ENCODE data around the gene RPP21.
"Not testable (repeated sequence)": the region's sequence is repeated elsewhere in the genome, so short reads cannot be mapped to it uniquely, and the experiment has no call there.

Gene RPP21

GRCh38 chr6:30369280-30369679, 24.3 kb downstream of the RPP21 start:
- not testable (repeated sequence) for H2BK12ac ChIP-seq (ENCODE audit: low read length in 2 of 2); H3K27ac ChIP-seq (ENCODE audit: low read length, poor library complexity, severe bottlenecking); H3K4ac ChIP-seq (ENCODE audit: low read depth in 1 of 2, low read length in 2 of 2); H3K4me2 ChIP-seq (ENCODE audit: low read length, poor library complexity, severe bottlenecking); H4K8ac ChIP-seq (ENCODE audit: low read length); H2AFZ ChIP-seq (ENCODE audit: low read depth, low read length); H3K14ac ChIP-seq (ENCODE audit: low read length in 2 of 2); H3K36me3 ChIP-seq (ENCODE audit: control insufficient read depth in 1 of 2, insufficient read depth in 2 of 2, low read depth in 1 of 2, low read length in 2 of 2); DNase-seq; H2AK5ac ChIP-seq (ENCODE audit: low read length, severe bottlenecking); H3K23ac ChIP-seq (ENCODE audit: low read length in 2 of 2); H3K9ac ChIP-seq (ENCODE audit: low read length); H2BK120ac ChIP-seq (ENCODE audit: low read depth, low read length); H2BK15ac ChIP-seq (ENCODE audit: low read depth, poor library complexity, severe bottlenecking); H3K4me1 ChIP-seq (ENCODE audit: control insufficient read depth, insufficient read depth, low read depth, low read length); H2BK5ac ChIP-seq (ENCODE audit: low read depth, low read length, poor library complexity, severe bottlenecking); H3K4me3 ChIP-seq (ENCODE audit: insufficient read depth in 1 of 2, low read depth in 1 of 2, low read length in 2 of 2); H3K9me3 ChIP-seq (ENCODE audit: control insufficient read depth, low read length); H3K79me1 ChIP-seq (replicated peaks; ENCODE audit: low read length, poor library complexity, severe bottlenecking); H4K91ac ChIP-seq (ENCODE audit: low read length); H3K18ac ChIP-seq (ENCODE audit: low read depth in 1 of 2, low read length in 2 of 2)
- H3K27me3 ChIP-seq (ENCODE audit: control insufficient read depth in 1 of 2, insufficient read depth in 1 of 2, low read length in 2 of 2): peaks cover 43 to 74% of the 10 kb centered on the region in 2 experiments
- WGBS: no CpG with 5 or more reads among the region's 1 CpG

DNA sequence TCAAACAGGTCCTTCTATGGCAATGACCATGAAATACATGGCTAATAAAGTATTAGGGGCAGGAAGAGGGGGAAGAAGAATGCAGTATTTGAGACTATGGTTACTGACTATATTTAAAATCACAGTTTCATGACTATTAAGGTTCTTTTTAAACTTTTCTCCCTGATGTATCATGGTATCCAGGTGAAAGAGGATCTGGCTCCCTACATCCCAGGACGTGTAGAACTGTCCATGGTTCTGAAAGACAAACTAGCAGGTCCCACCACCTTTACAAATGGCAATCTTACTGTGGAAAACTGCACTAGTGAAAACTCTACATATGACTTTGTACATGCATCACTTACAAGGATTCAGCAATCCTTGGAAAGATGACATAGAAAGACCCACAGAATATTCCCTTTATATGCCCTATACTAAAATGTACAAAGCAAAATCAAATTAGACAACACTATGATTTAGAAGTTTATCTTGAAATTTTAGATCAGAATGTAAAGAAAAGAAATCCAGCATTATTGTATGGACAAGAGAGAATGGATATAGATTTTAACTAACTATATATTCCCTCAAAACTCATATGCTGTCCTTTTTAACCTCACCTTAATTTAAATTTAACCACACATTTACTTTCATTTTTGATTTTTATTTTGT, 33.5 kb downstream of the RPP21 start:
- no peaks in the 10 kb centered on the region for H3K9me3 ChIP-seq (ENCODE audit: control insufficient read depth, low read length)
- no peaks in the 10 kb centered on the region for H3K79me1 ChIP-seq (replicated peaks; ENCODE audit: low read length, poor library complexity, severe bottlenecking)
- H3K18ac ChIP-seq (ENCODE audit: low read depth in 1 of 2, low read length in 2 of 2): no peak overlapping the region
- no peak overlapping the region for H4K91ac ChIP-seq (ENCODE audit: low read length)
- H3K14ac ChIP-seq (ENCODE audit: low read length in 2 of 2): no peak overlapping the region
- no peak overlapping the region for H2BK12ac ChIP-seq (ENCODE audit: low read length in 2 of 2)
- peaks cover 31 to 59% of the 10 kb centered on the region in 2 experiments for H3K27me3 ChIP-seq (ENCODE audit: control insufficient read depth in 1 of 2, insufficient read depth in 1 of 2, low read length in 2 of 2)
- peak; percentile 34 for DNase-seq
- no peak overlapping the region for H2AK5ac ChIP-seq (ENCODE audit: low read length, severe bottlenecking)
- no peak overlapping the region for H3K9ac ChIP-seq (ENCODE audit: low read length)
- WGBS: 5% methylated on average over 1 of the region's 1 CpG
- no peak overlapping the region for H3K23ac ChIP-seq (ENCODE audit: low read length in 2 of 2)
- H2BK5ac ChIP-seq (ENCODE audit: low read depth, low read length, poor library complexity, severe bottlenecking): no peak overlapping the region
- H3K4me2 ChIP-seq (ENCODE audit: low read length, poor library complexity, severe bottlenecking): no peak overlapping the region
- no peak overlapping the region for H2BK120ac ChIP-seq (ENCODE audit: low read depth, low read length)
- no peaks in the 10 kb centered on the region for H3K36me3 ChIP-seq (ENCODE audit: control insufficient read depth in 1 of 2, insufficient read depth in 2 of 2, low read depth in 1 of 2, low read length in 2 of 2)
- no peak overlapping the region for H3K27ac ChIP-seq (ENCODE audit: low read length, poor library complexity, severe bottlenecking)
- H3K4me1 ChIP-seq (ENCODE audit: control insufficient read depth, insufficient read depth, low read depth, low read length): no peaks in the 10 kb centered on the region
- H2AFZ ChIP-seq (ENCODE audit: low read depth, low read length): no peak overlapping the region
- no peak overlapping the region for H3K4ac ChIP-seq (ENCODE audit: low read depth in 1 of 2, low read length in 2 of 2)
- H2BK15ac ChIP-seq (ENCODE audit: low read depth, poor library complexity, severe bottlenecking): no peak overlapping the region
- no peak overlapping the region for H3K4me3 ChIP-seq (ENCODE audit: insufficient read depth in 1 of 2, low read depth in 1 of 2, low read length in 2 of 2)
- no peak overlapping the region for H4K8ac ChIP-seq (ENCODE audit: low read length)

- Histone ChIP-seq H3K79me1 (replicated peaks; ENCODE audit: low read length, poor library complexity, severe bottlenecking) (no peaks in the 10 kb centered on the region), H3K14ac (ENCODE audit: low read length in 2 of 2) (no peak overlapping the region), H2BK120ac (ENCODE audit: low read depth, low read length) (no peak overlapping the region), H3K27ac (ENCODE audit: low read length, poor library complexity, severe bottlenecking) (no peak overlapping the region), H3K18ac (ENCODE audit: low read depth in 1 of 2, low read length in 2 of 2) (no peak overlapping the region), H3K9ac (ENCODE audit: low read length) (no peak overlapping the region), H3K27me3 (ENCODE audit: control insufficient read depth in 1 of 2, insufficient read depth in 1 of 2, low read length in 2 of 2) (peaks cover 21 to 68% of the 10 kb centered on the region in 2 experiments), H3K4me3 (ENCODE audit: insufficient read depth in 1 of 2, low read depth in 1 of 2, low read length in 2 of 2) (no peak overlapping the region), H3K4me2 (ENCODE audit: low read length, poor library complexity, severe bottlenecking) (no peak overlapping the region), H3K9me3 (ENCODE audit: control insufficient read depth, low read length) (no peaks in the 10 kb centered on the region), H4K91ac (ENCODE audit: low read length) (no peak overlapping the region), H2AFZ (ENCODE audit: low read depth, low read length) (no peak overlapping the region), H2BK15ac (ENCODE audit: low read depth, poor library complexity, severe bottlenecking) (no peak overlapping the region), H3K4me1 (ENCODE audit: control insufficient read depth, insufficient read depth, low read depth, low read length) (no peaks in the 10 kb centered on the region), H3K23ac (ENCODE audit: low read length in 2 of 2) (no peak overlapping the region), H2AK5ac (ENCODE audit: low read length, severe bottlenecking) (no peak overlapping the region), H3K4ac (ENCODE audit: low read depth in 1 of 2, low read length in 2 of 2) (no peak overlapping the region), H3K36me3 (ENCODE audit: control insufficient read depth in 1 of 2, insufficient read depth in 2 of 2, low read depth in 1 of 2, low read length in 2 of 2) (no peaks in the 10 kb centered on the region), H4K8ac (ENCODE audit: low read length) (no peak overlapping the region), H2BK12ac (ENCODE audit: low read length in 2 of 2) (no peak overlapping the region), H2BK5ac (ENCODE audit: low read depth, low read length, poor library complexity, severe bottlenecking) (no peak overlapping the region)
- DNase-seq: no peak
- 26% methylated on average over 5 of the region's 5 CpGs for WGBS
These were observed 35.5 kb downstream of the RPP21 start for GRCh38 chr6:30380464-30380863.

- H2AK5ac ChIP-seq (ENCODE audit: low read length, severe bottlenecking): no peak overlapping the region
- H3K9ac ChIP-seq (ENCODE audit: low read length): no peak overlapping the region
- no peaks in the 10 kb centered on the region for H3K79me1 ChIP-seq (replicated peaks; ENCODE audit: low read length, poor library complexity, severe bottlenecking)
- H3K4me2 ChIP-seq (ENCODE audit: low read length, poor library complexity, severe bottlenecking): no peak overlapping the region
- peaks cover 17 to 75% of the 10 kb centered on the region in 2 experiments for H3K27me3 ChIP-seq (ENCODE audit: control insufficient read depth in 1 of 2, insufficient read depth in 1 of 2, low read length in 2 of 2)
- no peak for DNase-seq
- no peak overlapping the region for H2AFZ ChIP-seq (ENCODE audit: low read depth, low read length)
- H3K14ac ChIP-seq (ENCODE audit: low read length in 2 of 2): no peak overlapping the region
- no peak overlapping the region for H4K8ac ChIP-seq (ENCODE audit: low read length)
- WGBS: 59% methylated on average over 3 of the region's 3 CpGs
- no peaks in the 10 kb centered on the region for H3K4me1 ChIP-seq (ENCODE audit: control insufficient read depth, insufficient read depth, low read depth, low read length)
- H3K4ac ChIP-seq (ENCODE audit: low read depth in 1 of 2, low read length in 2 of 2): no peak overlapping the region
- H3K27ac ChIP-seq (ENCODE audit: low read length, poor library complexity, severe bottlenecking): no peak overlapping the region
- H3K18ac ChIP-seq (ENCODE audit: low read depth in 1 of 2, low read length in 2 of 2): no peak overlapping the region
- H2BK12ac ChIP-seq (ENCODE audit: low read length in 2 of 2): no peak overlapping the region
- no peak overlapping the region for H3K23ac ChIP-seq (ENCODE audit: low read length in 2 of 2)
- no peak overlapping the region for H2BK15ac ChIP-seq (ENCODE audit: low read depth, poor library complexity, severe bottlenecking)
- H2BK120ac ChIP-seq (ENCODE audit: low read depth, low read length): no peak overlapping the region
- no peak overlapping the region for H4K91ac ChIP-seq (ENCODE audit: low read length)
- no peaks in the 10 kb centered on the region for H3K9me3 ChIP-seq (ENCODE audit: control insufficient read depth, low read length)
- no peak overlapping the region for H3K4me3 ChIP-seq (ENCODE audit: insufficient read depth in 1 of 2, low read depth in 1 of 2, low read length in 2 of 2)
- H2BK5ac ChIP-seq (ENCODE audit: low read depth, low read length, poor library complexity, severe bottlenecking): no peak overlapping the region
- H3K36me3 ChIP-seq (ENCODE audit: control insufficient read depth in 1 of 2, insufficient read depth in 2 of 2, low read depth in 1 of 2, low read length in 2 of 2): no peaks in the 10 kb centered on the region
These were observed 41.2 kb downstream of the RPP21 start for GRCh38 chr6:30386166-30386565.
